Vagina (tissue), 2 donors: Measurements from ENCODE around the gene PSEN2.

Experiments used
- CTCF ChIP-seq, 3 experiments: fragments of 450-650 bp in 2 of 3; fragments of 200-600 bp in 1 of 3; sonication (generic) in 1 of 3; IDR thresholded peaks; one replicate each; pipeline ENCODE4 v1.5.1; 2017 to 2019; ENCODE audit warnings: antibody characterized with exemption in 3 of 3, mild to moderate bottlenecking in 2 of 3, moderate library complexity in 2 of 3
- POLR2A ChIP-seq, 2 donors: fragments of 450-650 bp; IDR thresholded peaks; one replicate each; pipeline ENCODE4 v1.6.1; 2017; ENCODE audit warnings: antibody characterized with exemption in 2 of 2, mild to moderate bottlenecking in 2 of 2, moderate library complexity in 2 of 2
- POLR2AphosphoS5 ChIP-seq, 2 donors: sonication (generic); formaldehyde crosslinking; IDR thresholded peaks; one replicate each; pipeline ENCODE4 v1.9.0; 2017; ENCODE audit warnings: antibody characterized with exemption in 2 of 2, mild to moderate bottlenecking in 2 of 2, low read depth in 1 of 2; ENCODE audit not compliant: insufficient read depth in 1 of 2

- no peak for TF ChIP-seq CTCF (IDR thresholded peaks at IDR 0.05)
- TF ChIP-seq POLR2A (IDR thresholded peaks at IDR 0.05), result no peak
- TF ChIP-seq POLR2AphosphoS5 (IDR thresholded peaks at IDR 0.05; ENCODE audit: insufficient read depth in 1 of 2, low read depth in 1 of 2), result no peak
These were observed 16.6 kb downstream of the PSEN2 start for GRCh38 chr1:226887006-226887405.
